ENCODE data around the gene TRA2A. TPM values are rescaled to one million over a fixed set of nuclear protein-coding genes. Genes with fewer than 3 reads are reported as not detected.

TRA2A gene
- total RNA-seq, 1 donor from 2014 or later, result 86.0 TPM

DNA sequence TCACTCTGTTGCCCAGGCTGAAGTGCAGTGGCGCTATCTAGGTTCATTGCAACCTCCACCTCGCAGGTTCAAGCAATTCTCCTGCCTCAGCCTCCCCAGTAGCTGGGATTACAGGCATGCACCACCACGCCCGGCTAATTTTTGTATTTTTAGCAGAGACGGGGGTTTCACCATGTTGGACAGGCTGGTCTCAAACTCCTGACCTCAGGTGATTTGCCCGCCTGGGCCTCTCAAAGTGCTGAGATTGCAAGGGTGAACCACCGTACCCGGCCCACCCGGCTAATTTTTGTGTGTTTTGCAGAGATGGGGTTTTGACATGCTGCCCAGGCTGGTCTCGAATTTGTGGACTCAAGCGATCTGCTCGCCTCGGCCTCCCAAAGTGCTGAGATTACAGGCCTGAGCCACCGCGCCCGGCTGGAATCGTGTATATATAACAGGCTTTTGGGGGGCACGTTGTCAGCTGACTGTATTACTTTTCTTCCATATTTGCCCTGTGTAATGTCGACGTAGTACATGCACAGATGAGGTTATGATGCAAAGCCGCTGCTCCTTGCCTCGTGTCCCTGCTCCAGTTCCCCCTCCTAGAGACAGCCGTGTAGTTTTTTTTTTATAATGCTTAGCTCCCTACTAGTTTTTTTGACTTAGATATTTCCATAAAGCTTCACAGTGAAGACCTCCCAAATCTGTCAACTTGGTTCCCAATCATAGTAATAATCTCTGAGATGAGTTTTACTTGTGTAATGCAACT, 883 bp upstream of the TRA2A start:
- no peak for TF ChIP-seq EZH2 (IDR thresholded peaks at IDR 0.05; ENCODE audit: insufficient read depth, low read length)
- TF ChIP-seq, protein P1, sequence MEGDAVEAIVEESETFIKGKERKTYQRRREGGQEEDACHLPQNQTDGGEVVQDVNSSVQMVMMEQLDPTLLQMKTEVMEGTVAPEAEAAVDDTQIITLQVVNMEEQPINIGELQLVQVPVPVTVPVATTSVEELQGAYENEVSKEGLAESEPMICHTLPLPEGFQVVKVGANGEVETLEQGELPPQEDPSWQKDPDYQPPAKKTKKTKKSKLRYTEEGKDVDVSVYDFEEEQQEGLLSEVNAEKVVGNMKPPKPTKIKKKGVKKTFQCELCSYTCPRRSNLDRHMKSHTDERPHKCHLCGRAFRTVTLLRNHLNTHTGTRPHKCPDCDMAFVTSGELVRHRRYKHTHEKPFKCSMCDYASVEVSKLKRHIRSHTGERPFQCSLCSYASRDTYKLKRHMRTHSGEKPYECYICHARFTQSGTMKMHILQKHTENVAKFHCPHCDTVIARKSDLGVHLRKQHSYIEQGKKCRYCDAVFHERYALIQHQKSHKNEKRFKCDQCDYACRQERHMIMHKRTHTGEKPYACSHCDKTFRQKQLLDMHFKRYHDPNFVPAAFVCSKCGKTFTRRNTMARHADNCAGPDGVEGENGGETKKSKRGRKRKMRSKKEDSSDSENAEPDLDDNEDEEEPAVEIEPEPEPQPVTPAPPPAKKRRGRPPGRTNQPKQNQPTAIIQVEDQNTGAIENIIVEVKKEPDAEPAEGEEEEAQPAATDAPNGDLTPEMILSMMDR (IDR thresholded peaks at IDR 0.05; ENCODE audit: insufficient read depth, low read depth, low read length), result no peak
- H3K4me3 ChIP-seq (ENCODE audit: insufficient read depth, low read depth, low read length), result peak overlapping the region; percentile 96
- DNase-seq (ENCODE audit: low read depth), result no peak
- no peaks in the 10 kb centered on the region for H3K27me3 ChIP-seq (ENCODE audit: insufficient read depth, low read length)
- Mint-ChIP-seq H3K9me3 (ENCODE audit: unreplicated experiment) (no peaks in the 10 kb centered on the region), H3K36me3 (ENCODE audit: low read depth, unreplicated experiment) (peaks cover 1% of the 10 kb centered on the region), H3K27ac (ENCODE audit: unreplicated experiment) (peak overlapping the region; percentile 100), H3K4me3 (ENCODE audit: unreplicated experiment) (peak overlapping the region; percentile 98), H3K4me1 (ENCODE audit: low read depth, unreplicated experiment) (peaks cover 12% of the 10 kb centered on the region), H3K27me3 (ENCODE audit: low read depth, unreplicated experiment) (no peaks in the 10 kb centered on the region)
- H3K4me2 ChIP-seq (ENCODE audit: low read length), result peak overlapping the region; percentile 91
- H3K4me1 ChIP-seq (ENCODE audit: insufficient read depth, low read length), result peaks cover 10% of the 10 kb centered on the region
- no peak for FAIRE-seq
- no peak overlapping the region for H3K27ac ChIP-seq (ENCODE audit: low read depth, low read length)
- H3K9me3 ChIP-seq (ENCODE audit: insufficient read depth, low read depth, low read length), result no peaks in the 10 kb centered on the region
- H3K36me3 ChIP-seq (ENCODE audit: insufficient read depth, low read length), result no peaks in the 10 kb centered on the region
- H2AFZ ChIP-seq (ENCODE audit: low read depth, low read length), result peak overlapping the region; percentile 79
- peak overlapping the region; percentile 99 for H3K9ac ChIP-seq (ENCODE audit: low read length)
- peaks cover 42% of the 10 kb centered on the region for H3K79me2 ChIP-seq (ENCODE audit: insufficient read depth, low read length)
- peaks cover 38% of the 10 kb centered on the region for H4K20me1 ChIP-seq (ENCODE audit: insufficient read depth, low read length)

- TF ChIP-seq, protein P1 (IDR thresholded peaks at IDR 0.05; ENCODE audit: insufficient read depth, low read depth, low read length), result no peak
- TF ChIP-seq EZH2 (IDR thresholded peaks at IDR 0.05; ENCODE audit: insufficient read depth, low read length), result no peak
- Histone ChIP-seq H3K4me2 (ENCODE audit: low read length) (peak overlapping the region; percentile 91), H3K27ac (ENCODE audit: low read depth, low read length) (peak overlapping the region; percentile 98), H2AFZ (ENCODE audit: low read depth, low read length) (peak overlapping the region; percentile 72), H4K20me1 (ENCODE audit: insufficient read depth, low read length) (peaks cover 53% of the 10 kb centered on the region), H3K4me3 (ENCODE audit: insufficient read depth, low read depth, low read length) (peak overlapping the region; percentile 96), H3K27me3 (ENCODE audit: insufficient read depth, low read length) (no peaks in the 10 kb centered on the region), H3K9me3 (ENCODE audit: insufficient read depth, low read depth, low read length) (no peaks in the 10 kb centered on the region), H3K4me1 (ENCODE audit: insufficient read depth, low read length) (peaks cover 10% of the 10 kb centered on the region), H3K9ac (ENCODE audit: low read length) (peak overlapping the region; percentile 99), H3K36me3 (ENCODE audit: insufficient read depth, low read length) (no peaks in the 10 kb centered on the region), H3K79me2 (ENCODE audit: insufficient read depth, low read length) (peaks cover 57% of the 10 kb centered on the region)
- Mint-ChIP-seq H3K27me3 (ENCODE audit: low read depth, unreplicated experiment) (no peaks in the 10 kb centered on the region), H3K4me1 (ENCODE audit: low read depth, unreplicated experiment) (peaks cover 19% of the 10 kb centered on the region), H3K27ac (ENCODE audit: unreplicated experiment) (peak overlapping the region; percentile 100), H3K9me3 (ENCODE audit: unreplicated experiment) (no peaks in the 10 kb centered on the region), H3K4me3 (ENCODE audit: unreplicated experiment) (peak overlapping the region; percentile 98), H3K36me3 (ENCODE audit: low read depth, unreplicated experiment) (peaks cover 1% of the 10 kb centered on the region)
- no peak for FAIRE-seq
- DNase-seq (ENCODE audit: low read depth), result peak; percentile 50
Observed at GRCh38 chr7:23531050-23531793, 559 bp downstream of the TRA2A start.

Data from astrocyte (in vitro differentiated cells and primary cell).